GM21723 (cell line): ENCODE measurements around the gene KANSL1.

ENCODE experiments used
- ATAC-seq: cut with Tn5 transposase; IDR thresholded peaks from one replicate; pipeline ENCODE4 v1.9.1; 2021; ENCODE audit warnings: mild to moderate bottlenecking, moderate library complexity; ENCODE audit not compliant: unreplicated experiment

The KANSL1 gene

GRCh38 chr17:45987706-45988105 lies 205.5 kb downstream of the KANSL1 start:
- ATAC-seq, result no peak

GRCh38 chr17:45986056-45986455 lies 207.2 kb downstream of the KANSL1 start:
- ATAC-seq, result no peak

GRCh38 chr17:45985447-45985846 lies 207.8 kb downstream of the KANSL1 start:
- ATAC-seq, result no peak

GRCh38 chr17:45984368-45984767 lies 208.9 kb downstream of the KANSL1 start:
- no peak for ATAC-seq

GRCh38 chr17:45983614-45984310 lies 209.5 kb downstream of the KANSL1 start:
- no peak for ATAC-seq

GRCh38 chr17:45982791-45983613 lies 210.2 kb downstream of the KANSL1 start:
- no peak for ATAC-seq

GRCh38 chr17:45981306-45981705 lies 211.9 kb downstream of the KANSL1 start:
- no peak for ATAC-seq

- no peak for ATAC-seq
Measured at GRCh38 chr17:45980855-45981254, 212.4 kb downstream of the KANSL1 start.
